HG02852 (cell line): ENCODE data around the gene DOK7.

Experiments used
- ATAC-seq: cut with Tn5 transposase; IDR thresholded peaks from one replicate; pipeline ENCODE4 v1.9.1; 2021; ENCODE audit warnings: mild to moderate bottlenecking, moderate library complexity; ENCODE audit not compliant: unreplicated experiment

Gene DOK7

GRCh38 chr4:3518941-3519340 lies 55.8 kb downstream of the DOK7 start:
- no peak for ATAC-seq

DNA sequence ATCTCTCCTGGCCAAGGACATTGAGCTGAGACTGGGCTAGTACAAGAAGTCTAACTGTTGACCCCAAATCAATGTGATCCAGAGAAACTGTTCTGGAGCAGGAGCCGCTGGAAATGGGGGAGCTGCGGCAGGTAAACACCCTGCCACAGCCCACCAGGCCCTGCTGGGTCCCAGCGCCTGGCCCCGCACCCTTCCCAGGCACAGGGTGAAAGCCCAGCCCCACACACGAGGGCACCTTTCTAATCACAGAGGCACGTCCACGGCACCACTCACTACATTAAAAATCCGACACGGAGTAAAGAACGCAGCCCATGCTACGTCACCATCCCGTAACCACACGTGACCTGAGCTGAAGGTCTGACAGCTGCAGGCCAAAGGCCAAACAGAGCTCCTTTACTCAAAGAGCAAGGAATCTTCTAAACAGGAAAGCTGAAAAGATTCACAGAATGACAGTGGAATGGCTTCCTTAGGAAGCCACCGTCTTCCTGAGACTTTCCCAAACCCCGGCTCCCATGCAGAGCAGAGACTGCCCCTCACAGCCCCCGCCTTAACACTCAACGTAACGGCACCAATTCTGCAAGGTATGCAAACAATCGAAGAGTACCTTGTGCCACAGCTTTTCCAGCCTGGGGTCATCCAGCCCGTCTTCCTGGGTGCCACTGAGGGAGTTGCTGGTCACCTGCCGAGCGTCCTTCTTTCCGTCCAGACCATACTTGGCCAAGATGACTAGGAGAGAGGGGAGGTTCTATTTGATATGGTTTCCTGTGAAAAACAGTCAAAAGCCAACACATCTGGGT lies 56.6 kb downstream of the DOK7 start:
- ATAC-seq, result no peak

- no peak for ATAC-seq
Observed at GRCh38 chr4:3520276-3520675, 57.2 kb downstream of the DOK7 start.

DNA sequence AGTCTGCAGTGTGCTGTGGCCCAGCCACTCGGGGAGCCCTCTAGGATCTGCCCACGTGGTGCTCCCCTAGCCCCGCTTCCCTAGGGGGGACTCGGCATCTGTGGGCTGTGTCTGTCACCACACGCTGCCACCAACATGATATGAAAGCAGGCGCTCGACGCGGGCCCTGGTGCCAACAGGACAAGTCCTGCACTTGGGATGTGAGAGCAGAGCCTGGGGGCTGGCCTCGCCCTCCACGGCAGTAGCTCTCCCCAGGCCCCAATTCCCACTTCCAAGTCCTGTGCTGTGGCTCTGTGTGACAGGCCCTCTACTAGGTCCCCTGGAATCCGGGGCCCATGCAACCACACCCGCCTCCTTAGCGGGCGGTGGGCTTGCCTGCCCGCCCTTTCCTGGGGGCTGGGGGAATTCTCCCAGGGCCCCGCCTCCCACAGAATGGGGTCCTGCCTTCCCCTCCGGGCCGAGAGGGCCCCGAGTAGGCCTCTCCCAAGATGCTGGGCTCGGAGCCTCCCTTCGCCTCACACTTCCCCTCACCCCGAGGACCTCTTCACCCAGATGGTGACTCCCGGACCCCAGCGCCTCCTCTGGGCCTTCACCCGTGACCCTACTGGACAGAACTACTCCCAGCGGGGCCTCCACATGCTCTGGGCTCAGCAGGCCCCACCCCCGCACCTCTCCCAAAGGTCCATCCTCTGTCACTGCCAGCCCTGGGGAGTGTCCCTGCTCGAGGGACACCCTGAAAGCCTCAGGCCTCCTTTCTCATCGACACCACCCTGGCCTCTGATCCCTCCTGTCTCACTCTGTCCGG lies 57.9 kb downstream of the DOK7 start:
- no peak for ATAC-seq

DNA sequence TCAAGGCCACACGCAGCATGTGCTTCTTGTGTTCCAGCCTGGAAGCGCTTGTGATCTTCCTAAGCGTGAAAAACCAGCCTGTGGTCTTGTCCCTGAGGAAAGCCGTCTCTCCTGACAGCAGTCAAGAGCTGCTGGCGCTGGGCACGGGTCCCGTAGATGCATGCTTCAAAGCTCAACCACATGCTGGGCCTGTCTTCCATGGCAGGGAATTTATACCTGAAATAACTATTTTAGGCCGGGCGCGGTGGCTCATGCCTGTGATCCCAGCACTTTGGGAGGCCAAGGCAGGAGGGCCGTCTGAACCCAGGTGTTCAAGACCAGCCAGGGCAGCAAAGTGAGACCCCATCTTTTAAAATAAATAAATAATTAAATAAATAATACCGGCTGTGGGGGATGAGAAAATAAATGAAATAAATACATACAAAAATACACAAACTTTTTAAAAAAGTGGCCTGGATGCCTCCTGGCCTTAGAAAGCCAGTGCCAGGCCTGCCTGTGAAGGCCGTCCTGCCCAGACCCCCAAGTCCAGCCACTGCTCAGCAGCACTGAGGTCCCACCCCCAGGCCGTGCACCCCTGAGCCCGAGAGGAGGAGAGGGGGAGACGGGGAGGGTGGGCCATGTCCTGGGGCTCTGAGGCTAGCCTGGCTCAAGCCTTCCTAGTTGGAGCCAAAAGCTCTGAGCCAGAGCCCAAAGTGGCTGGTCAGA lies 58.7 kb downstream of the DOK7 start:
- no peak for ATAC-seq

GRCh38 chr4:3522326-3522640 lies 59.2 kb downstream of the DOK7 start:
- ATAC-seq, result no peak

GRCh38 chr4:3522651-3523050 lies 59.5 kb downstream of the DOK7 start:
- ATAC-seq, result no peak

DNA sequence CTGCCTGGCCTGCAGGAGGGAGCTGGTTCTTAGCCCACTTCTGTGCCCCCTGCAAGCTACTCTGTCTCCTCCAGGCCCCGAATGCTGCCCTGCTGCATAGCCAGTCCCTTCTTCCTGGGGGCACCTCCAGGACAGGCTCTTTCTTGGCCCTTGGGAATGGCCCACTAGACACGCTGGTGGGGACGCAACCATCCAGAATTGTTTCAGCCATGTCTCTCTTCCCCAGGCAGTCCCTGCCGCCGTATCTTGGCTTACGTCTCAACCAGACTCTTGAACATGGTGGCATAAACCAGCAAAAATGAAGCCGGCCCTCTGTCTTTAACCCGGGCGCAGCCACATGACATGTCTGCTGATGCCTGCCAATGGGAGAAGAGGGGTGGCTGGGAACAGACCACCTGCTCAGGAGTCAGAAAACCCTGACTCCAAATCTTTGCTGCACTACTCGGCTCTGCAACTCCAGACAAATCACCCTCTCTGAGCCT lies 60.1 kb downstream of the DOK7 start:
- no peak for ATAC-seq

GRCh38 chr4:3523628-3524221 lies 60.6 kb downstream of the DOK7 start:
- ATAC-seq, result no peak

DNA sequence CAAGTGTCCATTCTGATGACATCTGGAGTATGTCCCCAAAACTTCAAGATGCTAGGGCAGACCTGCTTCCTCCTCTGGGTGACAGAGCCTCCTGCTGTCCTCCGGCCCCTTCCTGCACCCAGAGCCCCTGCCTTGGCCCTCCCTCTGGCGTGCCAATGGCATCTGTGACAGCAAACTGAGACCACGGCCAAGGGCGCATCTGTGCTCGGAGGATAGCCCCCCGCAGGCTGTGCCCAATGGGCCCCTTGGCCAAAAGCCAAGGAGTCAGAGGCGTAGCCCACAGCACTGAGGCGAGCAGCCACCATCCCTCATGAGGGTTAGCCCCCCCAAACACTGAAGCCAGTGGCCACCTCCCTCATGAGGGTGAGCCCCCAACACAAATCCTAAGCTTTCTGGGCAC lies 61.2 kb downstream of the DOK7 start:
- no peak for ATAC-seq

- ATAC-seq, result no peak
Observed at GRCh38 chr4:3524920-3525319, 61.8 kb downstream of the DOK7 start.

DNA sequence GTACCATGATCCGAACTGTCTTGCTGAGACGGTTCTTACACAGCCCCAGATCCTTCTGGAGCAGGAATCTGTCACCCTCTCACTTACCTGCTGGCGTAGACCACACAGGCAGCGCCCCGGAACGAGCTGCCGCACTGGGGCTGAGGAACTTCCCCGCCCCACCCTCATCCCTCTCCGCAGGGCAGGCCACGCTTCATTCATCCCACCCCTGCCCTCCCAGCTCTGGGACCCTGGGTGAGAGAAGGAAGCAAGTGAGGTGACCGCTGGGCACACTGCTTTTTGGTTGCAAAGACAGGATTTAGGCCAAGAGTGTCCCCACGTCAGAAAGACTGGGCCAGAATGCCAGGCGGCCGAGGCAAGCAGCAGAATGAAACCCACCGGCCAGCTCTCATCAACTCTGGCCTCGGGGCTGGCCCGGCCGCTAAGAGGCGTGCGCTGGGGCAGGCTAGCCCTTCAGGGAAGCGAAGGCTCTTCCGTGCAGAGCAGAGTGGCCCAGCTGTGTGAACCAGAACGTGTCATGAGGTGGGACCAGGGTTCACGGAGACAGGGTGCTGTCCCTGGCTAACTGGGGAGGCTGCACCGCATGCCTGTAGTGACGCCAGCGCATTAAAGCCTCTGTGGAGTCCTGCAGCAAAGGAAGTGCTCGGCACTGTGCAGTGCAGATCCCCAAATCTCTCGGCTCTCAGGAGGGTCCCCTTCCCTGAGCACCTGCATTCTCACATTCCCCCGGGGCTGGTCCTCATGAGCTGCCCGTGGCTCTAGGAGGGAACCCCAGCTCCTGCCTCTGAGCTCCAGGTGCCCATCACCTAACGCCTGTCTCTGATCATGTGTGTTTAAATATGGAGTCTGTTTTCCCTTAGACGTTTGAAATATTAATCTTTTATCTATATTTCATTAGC lies 62.7 kb downstream of the DOK7 start:
- no peak for ATAC-seq

DNA sequence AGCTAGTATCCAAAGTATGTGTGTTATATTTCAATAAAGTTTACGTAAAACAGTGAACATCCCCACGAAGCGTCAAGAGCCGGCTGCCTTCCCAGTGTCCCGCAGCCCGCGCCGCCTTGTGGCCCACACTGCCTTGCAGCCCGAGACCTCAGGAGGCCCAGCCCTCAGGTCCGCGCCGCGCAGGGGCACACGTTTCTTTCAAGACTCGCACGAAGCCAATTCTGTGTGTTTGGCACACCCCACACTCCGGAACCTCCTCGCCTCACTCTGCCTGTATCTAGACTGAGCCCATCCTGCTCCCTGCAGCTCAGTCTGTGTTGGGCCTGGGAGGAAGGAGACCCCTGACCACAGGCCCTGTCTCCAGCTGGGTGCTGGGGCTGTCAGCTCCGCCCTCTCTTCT lies 63.4 kb downstream of the DOK7 start:
- no peak for ATAC-seq

GRCh38 chr4:3527101-3527913 lies 64.2 kb downstream of the DOK7 start:
- ATAC-seq, result no peak

GRCh38 chr4:3527914-3528876 lies 65.1 kb downstream of the DOK7 start:
- ATAC-seq, result no peak

GRCh38 chr4:3529363-3529762 lies 66.3 kb downstream of the DOK7 start:
- no peak for ATAC-seq

DNA sequence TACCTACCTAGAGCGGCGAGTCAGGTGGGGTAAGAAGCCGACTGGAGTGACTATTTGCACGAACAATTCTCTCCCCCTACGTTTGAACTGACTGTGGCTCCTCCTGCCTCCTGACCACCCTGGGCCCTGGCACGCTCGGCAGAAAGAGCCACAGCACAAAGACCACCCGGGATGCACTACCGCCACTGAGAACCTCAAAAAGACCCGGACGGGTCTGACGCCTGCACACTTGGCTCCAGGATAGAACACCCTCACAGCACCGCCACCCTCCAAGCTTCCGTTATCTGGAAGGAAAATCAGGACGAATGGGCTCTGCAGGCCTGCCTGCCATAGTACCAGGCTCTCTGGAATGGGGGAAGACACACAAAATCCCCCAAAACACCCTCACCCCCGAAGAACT lies 66.9 kb downstream of the DOK7 start:
- no peak for ATAC-seq

DNA sequence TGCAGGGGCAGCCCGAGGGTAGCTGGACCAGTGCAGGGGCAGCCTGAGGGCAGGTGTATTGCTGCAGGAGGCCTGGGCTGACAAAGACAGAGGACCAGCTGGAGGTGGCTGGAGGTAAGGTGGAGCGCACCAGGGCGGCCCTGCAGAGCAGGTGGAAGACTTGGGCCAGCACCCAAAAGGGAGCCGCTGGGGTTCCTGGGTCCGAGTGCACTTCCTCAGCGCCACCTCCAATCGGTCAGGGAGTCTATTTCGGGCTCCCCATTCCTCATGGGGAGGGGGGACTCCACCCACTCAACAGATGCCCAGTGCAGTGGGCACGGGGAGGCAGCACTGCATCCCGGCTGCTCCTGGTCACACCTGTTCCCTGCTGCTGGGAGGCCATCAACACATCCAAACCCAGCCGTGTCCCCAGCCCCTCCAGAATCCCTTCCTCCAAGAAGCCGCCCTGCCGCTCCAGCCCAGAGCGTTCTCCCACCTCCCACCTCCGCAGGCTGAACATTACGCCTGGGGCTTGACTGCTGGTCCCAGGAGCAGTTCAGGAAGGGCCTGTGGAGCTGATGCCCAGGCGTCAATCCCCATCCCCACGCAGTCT lies 67.7 kb downstream of the DOK7 start:
- no peak for ATAC-seq
